ENCODE measurements around the gene GAS6.

DNA sequence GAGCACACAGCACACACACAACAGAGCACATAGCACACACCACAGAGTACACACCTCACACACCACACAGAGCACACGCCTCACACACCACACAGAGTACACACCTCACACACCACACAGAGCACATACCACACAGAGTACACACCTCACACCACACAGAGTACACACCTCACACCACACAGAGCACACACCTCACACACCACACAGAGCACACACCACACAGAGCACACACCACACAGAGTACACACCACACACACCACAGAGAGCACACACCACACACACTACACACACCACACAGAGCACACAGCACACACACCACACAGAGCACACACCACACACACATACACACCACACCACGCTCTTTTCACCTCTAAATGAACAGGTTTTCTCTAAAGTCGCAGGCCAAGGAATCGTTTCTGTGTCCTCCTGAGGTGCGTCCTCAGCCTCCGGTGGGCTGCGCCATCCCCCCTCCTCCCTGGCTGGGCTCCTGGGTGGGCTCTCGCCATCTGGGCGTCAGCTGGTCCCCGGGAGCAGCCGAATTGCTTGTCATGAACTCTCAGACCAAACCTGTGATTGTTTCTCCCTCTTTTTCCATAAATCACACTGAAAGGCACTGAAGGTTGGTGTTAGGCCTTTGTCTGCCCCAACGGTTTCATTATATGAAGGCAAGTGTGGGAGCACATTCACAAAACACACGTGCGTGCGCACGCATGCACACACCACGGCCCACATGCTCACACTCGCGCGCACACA is 67.5 kb downstream of the GAS6 start:
- TF ChIP-seq EZH2 (IDR thresholded peaks at IDR 0.05; ENCODE audit: borderline replicate concordance, low read length): no peak
- TF ChIP-seq, protein P1, sequence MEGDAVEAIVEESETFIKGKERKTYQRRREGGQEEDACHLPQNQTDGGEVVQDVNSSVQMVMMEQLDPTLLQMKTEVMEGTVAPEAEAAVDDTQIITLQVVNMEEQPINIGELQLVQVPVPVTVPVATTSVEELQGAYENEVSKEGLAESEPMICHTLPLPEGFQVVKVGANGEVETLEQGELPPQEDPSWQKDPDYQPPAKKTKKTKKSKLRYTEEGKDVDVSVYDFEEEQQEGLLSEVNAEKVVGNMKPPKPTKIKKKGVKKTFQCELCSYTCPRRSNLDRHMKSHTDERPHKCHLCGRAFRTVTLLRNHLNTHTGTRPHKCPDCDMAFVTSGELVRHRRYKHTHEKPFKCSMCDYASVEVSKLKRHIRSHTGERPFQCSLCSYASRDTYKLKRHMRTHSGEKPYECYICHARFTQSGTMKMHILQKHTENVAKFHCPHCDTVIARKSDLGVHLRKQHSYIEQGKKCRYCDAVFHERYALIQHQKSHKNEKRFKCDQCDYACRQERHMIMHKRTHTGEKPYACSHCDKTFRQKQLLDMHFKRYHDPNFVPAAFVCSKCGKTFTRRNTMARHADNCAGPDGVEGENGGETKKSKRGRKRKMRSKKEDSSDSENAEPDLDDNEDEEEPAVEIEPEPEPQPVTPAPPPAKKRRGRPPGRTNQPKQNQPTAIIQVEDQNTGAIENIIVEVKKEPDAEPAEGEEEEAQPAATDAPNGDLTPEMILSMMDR (conservative IDR thresholded peaks at IDR 0.05 in 1 of 2, IDR thresholded peaks at IDR 0.05 in 1 of 2; ENCODE audit: extremely low read depth in 1 of 2, insufficient read depth in 1 of 2, low read depth in 1 of 2, low read length in 2 of 2): no peak

Measured in mammary epithelial cell (primary cell).